AG09309 (cell line): ENCODE data around the gene RORB.

ENCODE experiments used
- DNase-seq: peaks from one replicate; pipeline ENCODE4 v3.0.0-alpha.2; 2010; ENCODE audit warnings: low read depth
- H3K4me3 ChIP-seq: 2 replicates; pipeline ENCODE4 v1.5.1; 2011; ENCODE audit warnings: mild to moderate bottlenecking, low read depth, low read length, moderate library complexity; ENCODE audit not compliant: control insufficient read depth
- TF ChIP-seq, protein P1 (sequence below): IDR thresholded peaks from 2 replicates; pipeline ENCODE4 v1.5.1; 2011; ENCODE audit warnings: mild to moderate bottlenecking, low read depth, low read length, inconsistent platforms; ENCODE audit not compliant: insufficient read depth, control insufficient read depth; ENCODE audit errors: missing control alignments

RORB gene

GRCh38 chr9:74643303-74643923 is 146.3 kb downstream of the RORB start:
- no peak for DNase-seq
- no peak overlapping the region for H3K4me3 ChIP-seq
- TF ChIP-seq, protein P1, sequence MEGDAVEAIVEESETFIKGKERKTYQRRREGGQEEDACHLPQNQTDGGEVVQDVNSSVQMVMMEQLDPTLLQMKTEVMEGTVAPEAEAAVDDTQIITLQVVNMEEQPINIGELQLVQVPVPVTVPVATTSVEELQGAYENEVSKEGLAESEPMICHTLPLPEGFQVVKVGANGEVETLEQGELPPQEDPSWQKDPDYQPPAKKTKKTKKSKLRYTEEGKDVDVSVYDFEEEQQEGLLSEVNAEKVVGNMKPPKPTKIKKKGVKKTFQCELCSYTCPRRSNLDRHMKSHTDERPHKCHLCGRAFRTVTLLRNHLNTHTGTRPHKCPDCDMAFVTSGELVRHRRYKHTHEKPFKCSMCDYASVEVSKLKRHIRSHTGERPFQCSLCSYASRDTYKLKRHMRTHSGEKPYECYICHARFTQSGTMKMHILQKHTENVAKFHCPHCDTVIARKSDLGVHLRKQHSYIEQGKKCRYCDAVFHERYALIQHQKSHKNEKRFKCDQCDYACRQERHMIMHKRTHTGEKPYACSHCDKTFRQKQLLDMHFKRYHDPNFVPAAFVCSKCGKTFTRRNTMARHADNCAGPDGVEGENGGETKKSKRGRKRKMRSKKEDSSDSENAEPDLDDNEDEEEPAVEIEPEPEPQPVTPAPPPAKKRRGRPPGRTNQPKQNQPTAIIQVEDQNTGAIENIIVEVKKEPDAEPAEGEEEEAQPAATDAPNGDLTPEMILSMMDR: no peak

- TF ChIP-seq, protein P1: no peak
- no peak for DNase-seq
Measured at GRCh38 chr9:74644023-74644422, 146.9 kb downstream of the RORB start.

DNA sequence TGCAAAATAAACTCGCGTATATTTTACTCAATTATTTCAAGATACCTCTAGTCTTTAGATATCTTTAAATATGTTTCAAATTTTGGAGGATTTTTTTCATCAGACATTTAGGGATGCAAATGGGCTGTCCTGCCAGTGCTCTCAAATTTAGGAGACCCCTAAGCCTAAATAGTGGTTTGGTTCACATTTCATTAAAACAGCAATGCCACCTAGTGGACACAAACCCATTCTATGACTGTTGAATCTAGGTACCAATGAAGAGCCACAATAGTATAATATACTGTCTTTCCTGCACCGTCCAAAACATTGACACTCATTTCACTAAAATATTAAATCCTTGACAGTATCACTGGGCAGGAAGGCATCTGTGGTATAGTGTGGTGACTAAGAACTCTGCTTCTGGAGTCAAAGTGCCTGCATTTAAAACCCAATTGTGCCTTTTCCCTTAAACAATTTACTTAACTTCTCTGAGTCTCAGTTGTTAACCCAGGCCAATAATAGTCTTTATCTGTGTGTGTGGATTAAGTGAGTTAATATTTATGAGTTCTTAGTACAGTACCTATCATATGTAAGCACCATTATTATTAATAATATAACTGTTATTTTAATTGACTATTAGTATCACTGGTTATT is 148.0 kb downstream of the RORB start:
- H3K4me3 ChIP-seq: no peak overlapping the region
- DNase-seq: no peak
- TF ChIP-seq, protein P1: peak; percentile 48

More at GRCh38 chr9:74644023-74644422, 146.9 kb downstream of the RORB start:
- no peak overlapping the region for H3K4me3 ChIP-seq

GRCh38 chr9:74653410-74654080 is 156.4 kb downstream of the RORB start:
- TF ChIP-seq, protein P1: no peak
- DNase-seq: no peak

GRCh38 chr9:74662674-74663073 is 165.5 kb downstream of the RORB start:
- no peak overlapping the region for H3K4me3 ChIP-seq
- no peak for DNase-seq
- TF ChIP-seq, protein P1: no peak

More at GRCh38 chr9:74653410-74654080, 156.4 kb downstream of the RORB start:
- H3K4me3 ChIP-seq: no peak overlapping the region

- no peak for DNase-seq
- TF ChIP-seq, protein P1: no peak
- no peak overlapping the region for H3K4me3 ChIP-seq
Measured at GRCh38 chr9:74663439-74663838, 166.3 kb downstream of the RORB start.
